H1 (cell line): ENCODE results near the gene PLXNB3. TPM values are rescaled to one million over a fixed set of nuclear protein-coding genes. Genes with fewer than 3 reads are reported as not detected.

ENCODE experiments used
- CTCF ChIA-PET: fragments of 300-600 bp; sonication (Branson Sonifier 250); formaldehyde crosslinking; loops from one replicate; lab custom pipeline; 2021; ENCODE audit not compliant: partially characterized antibody; lab: Charles Lee
- POLR2A ChIA-PET: fragments of 300-600 bp; sonication (Branson Sonifier 250); formaldehyde crosslinking; loops from one replicate; lab custom pipeline; 2021; ENCODE audit warnings: inconsistent platforms; ENCODE audit not compliant: partially characterized antibody; lab: Charles Lee
- DNase-seq, 2 experiments: peaks; one replicate each; pipeline versions ENCODE4 v3.0.0 to v3.0.0-alpha.2; 2010 to 2022; ENCODE audit warnings: low spot score in 2 of 2, low read depth in 1 of 2, mixed read lengths in 1 of 2
- FAIRE-seq: peaks from 2 replicates; lab custom pipeline; 2011; peaks lifted over from hg19 to GRCh38; lab: Jason Lieb, UNC
- H2AFZ ChIP-seq: 2 replicates; pipeline ENCODE4 v1.8.1; 2012; ENCODE audit warnings: low read length, inconsistent platforms
- H2AK5ac ChIP-seq: 2 replicates; pipeline ENCODE4 v1.6.1; 2013; ENCODE audit warnings: low read depth, low read length
- H2BK120ac ChIP-seq: replicated peaks from 2 replicates; pipeline ENCODE3; 2013; ENCODE audit warnings: low read depth, low read length, inconsistent platforms
- H2BK12ac ChIP-seq: 2 replicates; pipeline ENCODE4 v1.6.1; 2013; ENCODE audit warnings: low read depth, low read length
- H2BK15ac ChIP-seq: 2 replicates; pipeline ENCODE4 v1.6.1; 2013; ENCODE audit warnings: low read length
- H2BK20ac ChIP-seq: 2 replicates; pipeline ENCODE4 v1.6.1; 2013; ENCODE audit warnings: low read length
- H2BK5ac ChIP-seq: 2 replicates; pipeline ENCODE4 v1.6.1; 2013; ENCODE audit warnings: low read depth, low read length
- H3K14ac ChIP-seq: 2 replicates; pipeline ENCODE4 v1.6.1; 2013; ENCODE audit warnings: inconsistent platforms; ENCODE audit not compliant: insufficient read length
- H3K18ac ChIP-seq: 2 replicates; pipeline ENCODE4 v1.6.1; 2013; ENCODE audit warnings: low read length; ENCODE audit errors: extremely low read depth
- H3K23ac ChIP-seq: 2 replicates; pipeline ENCODE4 v1.6.1; 2013; ENCODE audit warnings: inconsistent platforms; ENCODE audit not compliant: insufficient read length
- H3K23me2 ChIP-seq: 2 replicates; pipeline ENCODE4 v1.6.1; 2013; ENCODE audit warnings: low read depth, low read length
- H3K27ac ChIP-seq: 2 replicates; pipeline ENCODE4 v1.6.1; 2011; ENCODE audit warnings: low read depth, low read length, inconsistent platforms
- H3K27me3 ChIP-seq, 4 experiments: replicated peaks in 1 of 4; 1 replicate in 1 of 4; 2 replicates in 3 of 4; pipeline versions ENCODE4 v1.6.1 to v1.8.1; 2011 to 2013; ENCODE audit warnings: low read length in 3 of 4, mild to moderate bottlenecking in 3 of 4, inconsistent platforms in 2 of 4, mixed read lengths in 2 of 4, moderate library complexity in 1 of 4; ENCODE audit not compliant: control insufficient read depth in 3 of 4, insufficient read depth in 3 of 4; ENCODE audit errors: extremely low read depth in 1 of 4
- H3K36me3 ChIP-seq, 4 experiments: 2 replicates each; pipeline versions ENCODE4 v1.6.1 to v1.8.1; 2011 to 2013; ENCODE audit warnings: mild to moderate bottlenecking in 4 of 4, low read length in 3 of 4, moderate library complexity in 2 of 4, control low read depth in 1 of 4, inconsistent platforms in 1 of 4; ENCODE audit not compliant: insufficient read depth in 4 of 4, control insufficient read depth in 2 of 4
- H3K4ac ChIP-seq: replicated peaks from 2 replicates; pipeline ENCODE3; 2013; ENCODE audit warnings: low read length, low read depth, mixed read lengths, inconsistent platforms; ENCODE audit not compliant: insufficient read length
- H3K4me1 ChIP-seq, 4 experiments: replicated peaks in 1 of 4; 1 replicate in 1 of 4; 2 replicates in 3 of 4; pipeline versions ENCODE4 v1.6.1 to v1.8.1; 2011 to 2013; ENCODE audit warnings: low read length in 3 of 4, inconsistent platforms in 2 of 4, mixed read lengths in 1 of 4; ENCODE audit not compliant: insufficient read depth in 4 of 4, control insufficient read depth in 3 of 4
- H3K4me2 ChIP-seq, 2 experiments: 2 replicates each; pipeline versions ENCODE4 v1.6.1 to v1.8.1; 2011 to 2013; ENCODE audit warnings: low read depth in 2 of 2, low read length in 2 of 2, control low read depth in 1 of 2, inconsistent platforms in 1 of 2, mild to moderate bottlenecking in 1 of 2; ENCODE audit not compliant: insufficient read depth in 1 of 2
- H3K4me3 ChIP-seq, 4 experiments: fragments of 200-600, 300-600 bp in 1 of 4; sonication (generic), shearing (Covaris generic), sonication (Bioruptor Twin) in 1 of 4; 2 replicates each; pipeline versions ENCODE4 v1.5.1 to v1.8.1; 2011 to 2016; ENCODE audit warnings: low read length in 4 of 4, low read depth in 3 of 4, control low read depth in 2 of 4, inconsistent platforms in 2 of 4, mild to moderate bottlenecking in 2 of 4, mixed read lengths in 1 of 4, moderate library complexity in 1 of 4; ENCODE audit not compliant: insufficient read depth in 2 of 4; ENCODE audit errors: extremely low read depth in 1 of 4
- H3K56ac ChIP-seq: replicated peaks from 2 replicates; pipeline ENCODE3; 2013; ENCODE audit warnings: low read depth, mild to moderate bottlenecking, mixed read lengths, low read length, inconsistent platforms; ENCODE audit not compliant: insufficient read length
- H3K79me1 ChIP-seq: 2 replicates; pipeline ENCODE4 v1.6.1; 2013; ENCODE audit warnings: low read depth, low read length, control low read depth
- H3K79me2 ChIP-seq, 2 experiments: 2 replicates each; pipeline versions ENCODE4 v1.6.1 to v1.8.1; 2012 to 2013; ENCODE audit warnings: low read length in 2 of 2, mild to moderate bottlenecking in 2 of 2, inconsistent platforms in 1 of 2; ENCODE audit not compliant: insufficient read depth in 2 of 2, control insufficient read depth in 1 of 2
- H3K9ac ChIP-seq, 4 experiments: replicated peaks in 1 of 4; 1 replicate in 1 of 4; 2 replicates in 3 of 4; pipeline versions ENCODE4 v1.6.1 to v1.8.1; 2011 to 2013; ENCODE audit warnings: low read depth in 3 of 4, low read length in 3 of 4, control low read depth in 2 of 4, mild to moderate bottlenecking in 2 of 4, moderate library complexity in 2 of 4, inconsistent platforms in 1 of 4; ENCODE audit errors: extremely low read depth in 1 of 4
- H3K9me3 ChIP-seq, 2 experiments: 2 replicates each; pipeline versions ENCODE4 v1.6.1 to v1.8.1; 2012 to 2013; ENCODE audit warnings: mild to moderate bottlenecking in 2 of 2, moderate library complexity in 2 of 2, control low read depth in 1 of 2, inconsistent platforms in 1 of 2, low read depth in 1 of 2, low read length in 1 of 2, mixed read lengths in 1 of 2; ENCODE audit not compliant: insufficient read depth in 2 of 2
- H4K20me1 ChIP-seq, 2 experiments: replicated peaks in 1 of 2; 2 replicates each; pipeline versions ENCODE3 to v1.8.1; 2011 to 2013; ENCODE audit warnings: inconsistent platforms in 2 of 2, low read length in 2 of 2, mild to moderate bottlenecking in 1 of 2; ENCODE audit not compliant: insufficient read depth in 2 of 2, control insufficient read depth in 1 of 2
- H4K5ac ChIP-seq: 2 replicates; pipeline ENCODE4 v1.6.1; 2013; ENCODE audit warnings: low read length, low read depth, mixed read lengths, inconsistent platforms; ENCODE audit not compliant: insufficient read length
- H4K8ac ChIP-seq: 2 replicates; pipeline ENCODE4 v1.8.0; 2013; ENCODE audit warnings: mild to moderate bottlenecking, moderate library complexity, low read length, inconsistent platforms; ENCODE audit not compliant: insufficient read depth; ENCODE audit errors: extremely low read depth
- H4K91ac ChIP-seq: replicated peaks from 2 replicates; pipeline ENCODE3; 2013; ENCODE audit warnings: low read length, mixed read lengths, inconsistent platforms; ENCODE audit not compliant: insufficient read length
- ASH2L ChIP-seq: fragments of 200-600, 300-600 bp; sonication (generic); IDR thresholded peaks from one replicate; pipeline ENCODE4 v1.7.1; 2017; ENCODE audit warnings: low read length
- FOSL1 ChIP-seq: IDR thresholded peaks from 2 replicates; pipeline ENCODE4 v1.6.1; 2011; ENCODE audit warnings: mild to moderate bottlenecking, low read depth, low read length, moderate library complexity; ENCODE audit not compliant: insufficient read depth
- WGBS, 2 experiments: shearing (Covaris generic) in 1 of 2; methylation state at CpG; one replicate each; pipeline versions ENCODE4 v1.1.6 to v1.1.7; 2013 to 2015; ENCODE audit warnings: low lambda C conversion rate in 2 of 2, mixed read lengths in 2 of 2, inconsistent platforms in 1 of 2, low coverage in 1 of 2, missing lambda C conversion rate in 1 of 2; ENCODE audit not compliant: insufficient replicate concordance in 2 of 2, insufficient coverage in 1 of 2, insufficient read length in 1 of 2; ENCODE audit errors: extremely low coverage in 1 of 2, missing lambda C conversion rate in 1 of 2; 5-methylcytosine and 5-hydroxymethylcytosine counted together
- polyA plus RNA-seq, 7 experiments: library from polyadenylated mRNA; depleted of rRNA in 3 of 7; stranded (reverse) in 5 of 7; unstranded in 2 of 7; fragments of >200 nt in 5 of 7; fragments of 200-250 nt in 2 of 7; gene quantifications; 1 replicate in 5 of 7; 2 replicates in 1 of 7; 4 replicates in 1 of 7; pipeline versions ENCODE4 v1.2.1 to v1.2.3, GENCODE V29; 2011 to 2013; ENCODE audit warnings: missing spikeins in 2 of 7, mixed read lengths in 2 of 7
- total RNA-seq: library from RNA; stranded (reverse); fragmentation: NEBNext Ultra II Directional; extraction: Animal tissue kit (Norgen Biotek cat#: 25700); gene quantifications from 2 replicates; pipeline ENCODE4 v1.2.1, GENCODE V29; 2021

Gene PLXNB3
- total and polyA plus RNA-seq, 2 of the 8 experiments (the other 6 are each of a cell fraction or from before 2014, with no cell fraction given): 1.2 to 2.7 TPM

DNA sequence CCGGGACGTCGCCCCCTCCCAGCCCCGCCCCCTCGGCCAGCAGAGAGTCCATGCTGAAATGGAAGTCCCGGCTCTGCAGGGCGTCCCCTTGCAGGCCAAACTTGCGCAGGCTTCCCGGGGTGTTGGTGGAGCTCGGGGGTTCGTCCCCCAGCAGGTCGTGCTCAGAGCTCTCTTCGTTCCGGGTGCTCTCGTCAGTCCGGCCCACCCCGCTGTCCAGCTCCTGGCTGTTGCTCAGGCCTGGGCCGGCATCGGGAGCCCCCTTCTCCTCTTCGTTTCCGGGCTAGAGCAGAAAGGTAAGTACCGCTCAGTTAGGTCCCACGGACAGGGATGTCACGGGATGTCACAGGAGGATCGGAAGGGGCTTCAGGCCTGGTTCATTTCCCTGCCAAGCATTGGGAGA is 40.6 kb downstream of the PLXNB3 start:
- Histone ChIP-seq H2AFZ (no peak overlapping the region), H3K9ac (no peak overlapping the region), H3K4me1 (peaks cover 0 to under 1% (median 0%) of the 10 kb centered on the region in 4 experiments; a peak in 1 of 7 replicates), H3K4ac (no peak overlapping the region), H3K4me3 (no peak overlapping the region), H3K56ac (no peak overlapping the region), H3K27ac (no peak overlapping the region), H3K14ac (no peak overlapping the region), H3K23me2 (no peaks in the 10 kb centered on the region), H2BK5ac (no peak overlapping the region), H2BK15ac (no peak overlapping the region), H2BK20ac (no peak overlapping the region), H3K4me2 (no peak overlapping the region), H3K23ac (no peak overlapping the region), H3K18ac (no peak overlapping the region), H3K79me1 (peaks cover 3% of the 10 kb centered on the region), H4K5ac (no peak overlapping the region), H3K27me3 (no peaks in the 10 kb centered on the region), H4K8ac (no peak overlapping the region), H3K36me3 (peaks cover 0 to 21% (median 0%) of the 10 kb centered on the region in 4 experiments; a peak in 2 of 8 replicates), H3K9me3 (no peaks in the 10 kb centered on the region), H4K20me1 (peaks cover 2 to 15% of the 10 kb centered on the region in 2 experiments), H3K79me2 (peaks cover 0 to 22% of the 10 kb centered on the region in 2 experiments; a peak in 3 of 4 replicates), H2BK120ac (no peak overlapping the region), H2AK5ac (no peak overlapping the region), H2BK12ac (no peak overlapping the region), H4K91ac (no peak overlapping the region)
- FAIRE-seq (no peak), DNase-seq (no peak)
- ChIA-PET POLR2A (interaction anchor here (0.8 to 5.4 kb wide), 5 partner anchors 9 to 78 kb away, joined by 3 to 22 read pairs (median 4); partner anchors contain the start of genes IDH3G and SSR4), CTCF (interaction anchor here (0.6 to 0.7 kb wide), 3 partner anchors 14 to 48 kb away, joined by 3 read pairs; no protein-coding TSS in a partner anchor)
- 92% methylated on average over 5 of the region's 25 CpGs; no CpG with 5 or more reads in 1 of the 2 experiments for WGBS, 2 experiments
- TF ChIP-seq ASH2L (no peak), FOSL1 (no peak)
